Stimulated activated CD4-positive, alpha-beta T cell treated with anti-CD3 and anti-CD28 coated beads, Interleukin-2, amount 100 ng/mL, for 4 hours (primary cell): ENCODE measurements around the gene TMEM204.

Experiments used
- DNase-seq: peaks from one replicate; pipeline ENCODE4 v3.0.0-alpha.2; 2020; ENCODE audit warnings: low read depth

The TMEM204 gene

DNA sequence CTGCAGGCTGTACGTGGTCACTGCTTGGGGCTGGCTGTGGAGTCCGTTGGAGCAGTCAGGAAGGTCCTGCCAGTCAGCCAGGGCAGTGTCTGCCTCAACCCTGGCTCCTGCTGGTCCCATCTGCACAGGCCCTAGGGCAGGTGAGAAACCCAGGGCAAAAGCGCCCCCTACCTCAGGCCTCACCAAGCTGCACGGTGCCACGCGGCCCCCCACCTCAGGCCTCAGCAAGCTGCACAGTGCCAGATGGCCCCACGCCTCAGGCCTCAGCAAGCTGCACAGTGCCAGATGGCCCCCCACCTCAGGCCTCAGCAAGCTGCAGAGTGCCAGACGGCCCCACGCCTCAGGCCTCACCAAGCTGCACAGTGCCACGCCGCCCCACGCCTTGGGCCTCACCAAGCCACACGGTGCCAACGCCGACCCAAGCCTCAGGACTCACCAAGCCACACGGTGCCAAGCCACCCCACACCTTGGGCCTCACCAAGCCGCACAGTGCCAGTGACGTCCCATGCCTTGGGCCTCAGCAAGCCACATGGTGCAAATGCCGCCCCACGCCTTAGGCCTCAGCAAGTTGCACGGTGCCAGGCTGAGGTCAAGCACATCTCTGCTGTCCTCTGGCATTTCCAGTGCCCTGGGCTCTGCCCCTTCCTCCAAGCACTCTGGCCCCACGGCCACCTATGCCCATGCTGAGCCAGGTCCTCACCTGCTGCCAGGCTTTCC is 5.5 kb downstream of the TMEM204 start:
- no peak for DNase-seq

GRCh38 chr16:1539720-1540555 is 6.5 kb downstream of the TMEM204 start:
- no peak for DNase-seq

GRCh38 chr16:1540556-1540855 is 7.0 kb downstream of the TMEM204 start:
- DNase-seq = no peak

- DNase-seq = no peak
Measured at GRCh38 chr16:1541293-1542165, 8.1 kb downstream of the TMEM204 start.

GRCh38 chr16:1542166-1542500 is 8.7 kb downstream of the TMEM204 start:
- no peak for DNase-seq

- no peak for DNase-seq
Measured at GRCh38 chr16:1542533-1542932, 9.1 kb downstream of the TMEM204 start.

DNA sequence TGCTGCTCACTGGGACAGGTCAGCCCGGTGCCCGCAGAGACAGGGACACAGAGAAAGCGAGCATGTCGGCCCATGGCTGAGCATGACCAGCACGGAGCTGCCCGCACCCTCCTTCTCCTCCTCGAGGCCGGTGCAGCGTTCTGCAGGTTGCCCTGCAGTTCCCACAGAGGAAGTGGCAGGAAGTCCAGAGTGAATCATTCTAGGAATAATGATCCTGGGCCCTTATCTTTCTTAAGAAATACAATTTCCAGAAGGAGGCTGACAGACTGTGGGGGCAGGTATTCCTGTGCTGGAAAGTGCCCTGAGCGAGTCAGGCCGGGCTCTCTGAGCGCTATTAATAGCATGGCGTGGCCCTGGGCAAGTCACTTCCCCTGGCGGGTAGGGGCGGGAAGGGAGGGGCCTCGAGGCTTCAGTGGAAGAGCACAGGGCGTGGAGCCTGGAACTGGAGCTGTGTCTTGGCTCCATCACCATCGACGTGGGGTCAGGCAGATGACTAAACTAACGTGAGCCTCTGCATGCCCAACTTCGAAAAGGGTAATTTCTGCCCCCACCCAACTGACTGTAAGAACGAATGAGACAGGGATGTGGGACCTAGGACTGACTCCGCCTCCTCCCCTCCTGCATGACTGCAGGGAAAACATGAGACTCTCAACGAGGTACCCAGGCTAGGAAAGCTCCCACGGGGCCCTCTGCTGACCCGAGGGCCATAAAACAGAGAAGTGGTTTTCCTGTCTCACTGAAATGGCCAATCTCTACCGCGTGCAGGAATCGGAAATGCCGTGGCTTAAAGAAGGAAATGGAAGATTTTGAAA is 9.8 kb downstream of the TMEM204 start:
- peak; percentile 53 for DNase-seq

- no peak for DNase-seq
Measured at GRCh38 chr16:1545044-1546040, 11.9 kb downstream of the TMEM204 start.

- no peak for DNase-seq
Measured at GRCh38 chr16:1546430-1546829, 13.0 kb downstream of the TMEM204 start.

- no peak for DNase-seq
Measured at GRCh38 chr16:1548233-1548632, 14.8 kb downstream of the TMEM204 start.

DNA sequence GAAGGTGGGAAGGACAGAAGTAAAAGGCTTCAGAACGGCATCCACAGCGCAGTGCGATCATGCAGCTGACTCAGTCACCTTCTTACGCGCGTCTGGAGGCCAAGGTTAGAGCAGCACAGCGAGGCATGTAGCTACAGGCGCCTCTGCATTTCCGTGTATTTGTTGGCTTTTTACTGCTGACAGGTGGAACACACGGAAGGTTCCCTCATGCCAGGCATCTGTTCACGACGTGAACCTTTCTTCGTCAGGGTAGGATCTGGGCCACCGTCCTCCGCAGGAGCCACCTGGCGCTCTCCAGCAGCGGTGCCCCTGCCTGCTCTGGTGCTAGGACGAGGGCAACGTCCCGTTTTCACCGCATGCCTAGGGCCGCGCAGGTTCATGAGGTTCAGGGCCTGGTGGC is 15.3 kb downstream of the TMEM204 start:
- DNase-seq = no peak

DNA sequence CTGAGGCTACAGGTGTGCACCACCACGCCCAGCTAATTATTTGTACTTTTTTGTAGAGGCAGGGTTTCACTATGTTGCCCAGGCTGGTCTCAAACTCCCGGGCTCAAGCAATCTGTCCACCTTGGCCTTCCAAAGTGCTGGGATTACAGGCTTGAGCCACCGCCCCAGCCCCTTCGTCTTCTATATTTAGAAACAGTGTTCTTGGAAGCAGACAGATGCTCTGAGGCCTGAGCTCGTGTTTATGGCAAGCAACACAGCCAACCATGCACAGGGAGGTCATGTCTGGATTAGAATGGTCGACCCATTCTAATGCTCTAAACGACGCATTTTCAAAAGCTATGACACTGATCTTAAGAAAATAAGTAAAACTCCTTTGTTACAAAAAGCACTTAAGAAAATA is 16.6 kb downstream of the TMEM204 start:
- no peak for DNase-seq

GRCh38 chr16:1550696-1551095 is 17.2 kb downstream of the TMEM204 start:
- DNase-seq = no peak

DNA sequence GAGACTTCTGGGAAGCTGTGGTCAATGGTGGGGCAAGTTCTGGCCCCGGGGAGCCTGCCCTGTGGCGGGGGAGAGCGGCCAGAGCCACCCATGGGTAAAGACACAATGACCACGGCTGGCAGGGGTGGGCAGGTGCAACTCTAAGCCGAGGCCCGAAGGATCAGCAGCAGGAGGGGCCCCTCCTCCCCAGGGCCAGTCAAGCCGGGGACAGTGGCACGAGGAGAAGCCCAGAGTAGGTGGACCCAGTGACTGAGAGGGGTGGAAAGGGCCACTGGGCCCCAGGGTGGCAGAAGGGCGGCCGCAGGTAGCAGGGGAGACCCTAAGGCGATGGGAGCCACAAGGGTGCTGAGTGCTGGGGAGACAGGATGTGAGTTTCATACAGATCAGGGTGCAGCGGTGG is 17.7 kb downstream of the TMEM204 start:
- no peak for DNase-seq

- DNase-seq = no peak
Measured at GRCh38 chr16:1552129-1552528, 18.7 kb downstream of the TMEM204 start.

DNA sequence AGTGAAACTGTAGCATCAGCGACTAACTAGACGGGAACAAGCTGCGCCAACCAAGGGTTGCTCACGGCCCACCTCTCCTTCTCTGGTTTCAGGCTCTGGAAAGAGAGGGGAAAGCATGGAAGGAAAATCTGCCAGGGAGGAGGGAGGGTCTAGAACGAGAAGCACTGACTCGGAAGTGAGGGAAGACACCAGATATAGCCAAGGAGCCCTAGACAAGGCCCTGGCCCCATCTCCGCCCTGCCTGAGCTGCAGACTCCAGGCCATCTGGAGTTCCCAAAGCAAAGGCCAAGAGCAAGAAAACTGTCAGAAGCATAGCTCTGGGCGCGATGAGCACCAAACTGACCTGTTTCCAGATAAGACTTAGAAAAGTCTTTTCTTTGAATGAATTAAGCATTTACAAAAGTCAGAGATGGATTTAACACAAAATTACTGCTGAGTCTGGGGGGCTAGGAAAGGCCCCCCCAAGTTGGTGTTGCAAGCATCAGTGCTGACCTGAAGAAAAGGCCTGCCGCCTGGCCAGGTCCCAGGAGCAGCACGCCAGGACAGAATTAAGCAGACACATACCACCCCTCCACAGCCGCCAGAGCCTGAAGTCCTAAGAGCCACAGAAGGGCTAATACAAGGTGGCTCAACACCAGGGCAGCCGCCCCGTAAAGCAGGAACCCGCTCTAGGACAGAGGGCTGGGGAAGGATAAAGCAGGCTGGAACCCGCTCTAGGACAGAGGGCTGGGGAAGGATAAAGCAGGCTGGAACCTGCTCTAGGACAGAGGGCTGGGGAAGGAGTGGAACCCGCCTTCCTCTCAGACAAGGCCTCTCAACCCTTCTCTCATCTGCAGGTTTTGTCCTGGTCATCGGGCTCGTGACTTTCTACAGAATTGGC is 20.7 kb downstream of the TMEM204 start:
- no peak for DNase-seq

GRCh38 chr16:1554826-1555445 is 21.5 kb downstream of the TMEM204 start:
- DNase-seq = no peak

DNA sequence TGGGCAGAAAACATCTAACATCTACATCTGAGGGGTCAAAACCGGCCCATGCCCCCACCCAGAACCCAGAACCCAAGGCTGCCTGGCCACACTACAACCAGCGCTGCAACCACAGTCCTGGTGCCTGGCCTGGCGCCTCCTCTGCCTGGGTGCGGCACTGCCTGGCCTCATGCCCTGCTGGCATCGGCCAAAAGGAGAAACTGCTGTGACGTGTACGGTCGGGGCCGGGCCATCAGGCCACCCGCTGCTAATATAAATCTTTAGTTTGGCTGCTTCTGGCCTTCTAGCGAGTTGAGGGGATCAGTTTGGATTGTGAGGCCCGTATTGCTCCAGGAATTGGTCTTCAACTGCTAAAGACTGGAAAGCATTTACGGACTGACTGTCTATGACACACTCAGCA is 22.8 kb downstream of the TMEM204 start:
- no peak for DNase-seq

GRCh38 chr16:1557074-1557473 is 23.6 kb downstream of the TMEM204 start:
- no peak for DNase-seq
